GM21737 (cell line): ENCODE results near the gene LSS.
"Not testable (repeated sequence)": the region's sequence is repeated elsewhere in the genome, so short reads cannot be mapped to it uniquely, and the experiment has no call there.

ENCODE experiments used
- ATAC-seq: cut with Tn5 transposase; IDR thresholded peaks from one replicate; pipeline ENCODE4 v1.9.1; 2021; ENCODE audit warnings: mild to moderate bottlenecking, moderate library complexity; ENCODE audit not compliant: unreplicated experiment

LSS gene

DNA sequence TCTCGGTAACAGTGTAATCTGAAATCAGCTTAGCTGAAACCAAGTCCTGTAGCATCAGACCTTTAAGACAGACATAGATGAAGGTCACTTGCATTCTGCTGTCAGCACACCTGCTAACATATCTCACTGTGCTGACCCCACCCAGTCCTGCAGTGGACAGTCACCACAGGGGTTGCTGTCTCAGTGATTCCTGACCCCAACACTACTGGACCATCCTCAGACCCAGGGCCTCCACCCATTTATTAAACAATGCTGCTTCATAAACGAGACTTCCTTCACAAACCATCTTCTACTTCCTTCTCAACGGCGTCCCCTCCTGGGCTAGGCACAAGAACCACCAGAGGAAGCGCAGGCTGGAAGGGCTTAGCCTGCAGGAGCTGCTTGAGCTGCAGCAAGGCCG is 17.8 kb upstream of the LSS start:
- no peak for ATAC-seq

DNA sequence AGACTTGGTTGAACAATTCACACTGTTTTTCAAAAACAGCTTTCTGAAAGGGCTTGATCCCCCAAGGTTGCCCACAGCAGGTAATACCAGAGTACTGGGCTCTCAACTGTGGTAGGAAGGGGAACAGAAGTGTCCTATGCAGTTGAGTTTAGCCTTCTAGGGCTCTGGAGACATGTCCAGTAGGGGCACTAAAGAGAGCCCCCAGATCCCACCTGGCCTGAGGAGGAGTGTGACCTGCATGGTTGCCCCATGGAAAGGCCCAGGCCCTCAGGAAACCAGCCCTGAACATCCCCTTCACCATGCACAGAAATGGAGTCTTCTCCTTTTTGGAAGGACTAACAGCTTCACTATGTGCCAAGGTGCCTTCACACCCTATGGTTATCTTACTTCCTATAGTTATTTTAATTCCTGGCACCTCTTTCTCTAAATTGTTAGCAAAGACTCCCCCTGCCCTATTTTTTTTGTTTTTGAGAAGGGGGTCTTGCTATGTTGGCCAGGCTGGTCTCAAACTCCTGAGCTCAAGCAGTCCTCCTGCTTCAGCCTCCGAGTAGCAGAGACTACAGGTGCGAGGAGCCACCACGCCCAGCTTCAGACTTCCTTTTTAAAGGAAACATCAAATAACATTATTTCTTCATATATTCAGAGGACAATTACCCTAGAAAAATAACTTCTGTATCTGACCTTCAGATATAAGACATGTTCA is 16.8 kb upstream of the LSS start:
- no peak for ATAC-seq

GRCh38 chr21:46244602-46245001 is 16.0 kb upstream of the LSS start:
- ATAC-seq: no peak

GRCh38 chr21:46243960-46244361 is 15.4 kb upstream of the LSS start:
- ATAC-seq: no peak

DNA sequence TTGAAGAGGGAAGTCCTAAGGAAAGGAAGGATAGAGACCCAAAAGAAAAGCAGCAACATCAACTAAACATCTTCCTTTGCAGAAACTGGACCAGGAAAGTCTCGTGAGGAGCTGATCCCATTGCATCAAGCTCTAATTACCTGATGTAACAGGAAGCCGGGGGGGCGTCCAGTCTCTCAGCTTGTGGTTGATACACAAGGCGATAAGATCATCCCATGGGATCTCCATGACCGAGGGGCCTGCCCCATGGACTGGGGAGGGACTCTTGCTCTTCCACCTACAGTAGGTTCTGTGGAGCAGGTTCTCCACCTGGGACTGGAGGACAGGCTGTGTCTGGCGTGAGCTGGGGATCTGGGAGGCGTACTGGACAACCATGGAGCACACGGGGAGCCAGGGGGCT is 14.8 kb upstream of the LSS start:
- no peak for ATAC-seq

- not testable (repeated sequence) for ATAC-seq
Measured at GRCh38 chr21:46241577-46241976, 13.0 kb upstream of the LSS start.

DNA sequence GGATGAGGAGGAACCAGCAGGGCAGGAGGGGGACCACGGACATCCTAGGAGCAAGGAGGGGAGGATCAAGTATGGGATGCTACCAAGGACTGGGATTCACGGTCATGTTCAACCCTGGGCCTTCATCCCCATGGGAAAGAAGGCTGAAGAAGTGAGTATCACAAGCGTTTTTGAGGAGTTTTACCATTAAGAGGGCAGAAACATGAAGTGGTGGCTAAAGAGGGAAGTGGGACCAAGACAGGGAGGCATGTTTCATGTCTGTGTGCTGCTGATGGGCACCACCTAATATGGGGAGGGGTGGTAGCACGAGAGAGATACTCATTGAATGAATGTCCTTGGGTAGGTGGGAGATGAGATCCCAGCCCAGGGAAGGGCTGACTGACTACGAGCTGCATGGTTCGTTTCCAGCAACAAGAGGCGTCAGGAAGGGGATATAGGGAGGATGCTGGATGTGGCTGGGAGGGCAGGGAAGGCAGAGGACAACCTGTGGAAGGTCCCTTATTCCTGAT is 11.3 kb upstream of the LSS start:
- ATAC-seq: no peak

- no peak for ATAC-seq
Measured at GRCh38 chr21:46237474-46237873, 8.9 kb upstream of the LSS start.

DNA sequence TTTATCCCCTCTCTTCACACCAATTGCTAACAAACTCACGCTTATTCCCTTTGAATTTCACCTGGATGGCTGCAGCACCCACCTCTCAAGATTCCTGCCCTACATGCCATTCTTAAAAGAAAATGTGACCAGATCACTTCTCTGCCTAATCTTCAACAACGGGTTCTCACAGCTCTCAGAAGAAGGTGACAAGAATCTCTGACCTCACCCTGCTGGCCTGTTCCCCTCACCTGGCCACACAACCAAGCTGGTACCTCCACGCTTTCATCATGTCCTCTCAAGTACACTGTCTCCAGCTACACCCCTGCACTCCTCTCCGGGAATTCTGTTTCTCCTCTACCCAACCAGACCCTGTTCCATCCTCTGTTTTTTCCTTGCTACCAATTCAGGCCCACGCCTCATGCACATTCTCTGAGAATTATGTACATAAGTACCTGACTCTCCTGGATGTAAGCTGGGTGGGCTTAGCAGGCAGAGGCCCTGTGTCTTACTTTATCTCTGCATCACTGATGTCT is 5.9 kb upstream of the LSS start:
- ATAC-seq: no peak

DNA sequence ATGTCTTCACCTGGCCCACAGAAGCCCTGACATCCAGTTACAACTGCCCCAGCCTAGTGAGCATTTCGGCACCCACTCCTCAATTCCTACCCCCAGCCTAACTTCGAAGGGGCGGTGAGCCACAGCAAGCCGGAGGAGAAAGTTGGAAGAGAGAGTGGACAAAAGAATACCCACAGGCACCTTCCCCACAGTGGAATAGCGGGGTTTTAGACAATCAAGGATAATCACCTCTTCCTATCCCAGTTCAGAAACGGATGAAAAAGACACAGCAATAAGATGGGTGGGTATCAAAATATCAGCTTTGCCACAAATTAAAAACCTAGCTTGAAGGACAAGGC is 1.3 kb upstream of the LSS start:
- no peak for ATAC-seq

GRCh38 chr21:46229133-46229922 is 754 bp upstream of the LSS start:
- ATAC-seq: peak; percentile 28

DNA sequence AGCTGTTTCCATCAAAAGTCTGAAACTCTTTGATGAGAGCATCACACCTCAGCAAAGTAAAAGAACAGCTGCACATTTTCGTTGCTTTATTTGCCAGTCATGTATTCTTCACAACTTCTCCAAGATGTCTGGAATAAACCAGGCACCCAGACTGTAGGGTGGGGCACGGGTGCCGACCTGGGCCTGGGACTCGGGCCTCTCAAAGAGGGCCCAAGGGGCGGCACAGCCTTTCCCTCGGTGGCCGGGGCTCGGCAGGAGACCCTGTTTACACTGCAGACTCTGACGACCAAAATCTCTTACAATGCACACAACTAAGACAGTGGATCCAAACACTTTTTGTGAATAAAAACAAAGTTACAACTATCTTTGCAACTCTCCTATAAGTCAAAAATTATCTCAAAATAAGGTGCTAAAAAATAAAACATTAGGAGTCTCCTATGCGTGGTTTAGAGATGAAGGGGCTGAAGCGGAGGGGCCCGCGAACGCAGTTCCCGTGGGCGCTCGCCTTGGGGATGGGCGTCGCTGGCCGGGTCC is 696 bp downstream of the LSS start:
- ATAC-seq: no peak

DNA sequence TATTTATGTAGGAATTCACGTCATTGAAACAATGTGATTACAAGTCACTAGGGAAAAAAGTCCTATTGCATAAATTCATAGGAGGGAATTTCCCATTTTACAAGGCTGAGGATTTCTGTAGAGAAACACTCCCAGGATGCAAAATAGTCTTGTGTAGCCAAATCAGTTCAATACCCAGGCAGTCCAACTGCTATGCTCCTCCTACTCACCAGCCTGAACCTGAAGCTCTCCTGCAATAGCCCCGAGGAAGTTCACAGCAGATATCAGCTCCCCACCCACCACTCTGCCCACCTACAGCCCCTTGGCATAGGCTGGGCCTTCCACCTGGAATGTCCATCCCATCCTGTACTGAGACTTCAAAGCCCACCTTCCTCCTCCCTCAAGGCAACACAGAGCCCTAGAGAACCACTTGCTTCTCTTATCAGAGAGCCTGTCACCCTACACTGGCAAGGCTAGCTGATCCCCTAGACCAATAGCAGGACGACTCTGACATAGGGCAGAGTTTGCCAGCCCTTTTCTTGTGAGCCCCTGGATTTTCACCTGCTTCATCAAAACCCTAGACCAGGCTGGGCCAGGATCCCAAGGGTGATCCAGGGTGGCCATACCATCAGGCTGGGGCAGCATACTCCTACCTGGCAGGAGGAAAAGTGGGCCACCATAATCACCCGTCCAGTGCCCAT is 1.5 kb downstream of the LSS start:
- ATAC-seq: no peak

- no peak for ATAC-seq
Measured at GRCh38 chr21:46226146-46226545, 2.4 kb downstream of the LSS start.

DNA sequence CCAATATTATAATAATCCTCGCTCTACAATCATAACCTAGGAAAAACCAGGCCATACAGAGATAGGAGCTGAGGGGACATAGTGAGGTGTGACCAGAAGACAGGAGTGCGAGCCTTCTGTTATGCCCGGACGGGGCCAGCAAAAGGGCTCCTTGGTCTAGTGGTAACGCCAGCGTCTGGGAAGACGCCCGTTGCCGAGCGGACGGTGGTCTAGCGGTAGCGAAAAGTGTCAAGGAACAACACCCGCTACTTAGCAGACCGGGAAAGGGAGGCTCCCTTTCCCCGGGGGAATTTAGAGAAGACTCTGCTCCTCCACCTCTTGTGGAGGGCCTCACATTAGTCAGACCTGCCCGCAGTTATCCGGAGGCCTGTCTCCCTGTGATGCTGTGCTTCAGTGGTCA is 4.9 kb downstream of the LSS start:
- ATAC-seq: not testable (repeated sequence)

DNA sequence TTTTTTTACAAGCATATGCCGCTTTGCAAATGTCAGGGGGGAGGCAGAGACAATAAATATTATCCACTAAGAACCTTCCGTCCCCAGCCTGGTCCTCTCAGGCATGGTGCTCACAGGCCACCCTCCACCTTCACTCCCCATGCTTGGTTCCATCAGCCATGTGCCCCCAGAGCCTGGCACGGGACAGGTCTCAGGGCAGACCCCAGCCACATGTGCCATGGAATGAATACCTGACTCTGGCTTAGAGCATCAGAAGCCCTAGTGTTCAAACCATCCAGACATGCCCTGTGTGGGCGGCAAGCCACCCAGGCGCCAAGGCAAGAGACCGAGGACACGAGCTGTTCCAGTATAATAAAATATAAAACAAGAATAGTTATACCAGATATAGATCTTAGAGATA is 5.4 kb downstream of the LSS start:
- no peak for ATAC-seq

DNA sequence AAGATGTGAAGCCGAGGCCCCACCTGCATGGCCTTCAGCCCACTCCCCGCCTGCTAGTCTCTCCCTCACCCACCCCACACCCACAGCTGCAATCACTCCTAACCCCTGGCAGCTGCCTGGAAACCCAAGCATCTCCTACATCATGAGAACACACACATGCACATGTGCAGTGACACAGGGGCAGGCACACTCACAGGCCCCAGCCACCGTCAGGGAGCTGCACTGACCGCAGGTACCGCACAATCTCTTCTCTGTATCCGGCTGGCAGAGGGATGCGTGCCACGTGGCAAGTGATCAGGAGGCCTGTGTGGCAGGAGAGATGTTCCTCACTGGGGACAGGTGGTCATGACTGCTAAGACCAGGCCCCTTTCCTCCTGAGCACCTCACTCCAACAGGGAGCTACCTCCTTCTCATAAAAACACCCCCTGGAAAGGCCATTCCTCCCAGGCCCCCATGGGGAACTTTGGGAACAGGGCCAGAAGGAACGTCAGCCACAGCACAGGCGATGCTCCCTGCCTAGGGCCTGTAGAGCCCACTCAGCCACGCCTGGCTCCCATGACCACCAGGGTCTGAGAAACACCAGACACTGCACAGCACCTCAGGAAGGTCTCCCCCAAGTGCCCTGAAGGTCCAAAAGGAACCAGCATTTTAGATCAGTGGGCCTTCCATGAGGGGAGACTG is 6.0 kb downstream of the LSS start:
- no peak for ATAC-seq

DNA sequence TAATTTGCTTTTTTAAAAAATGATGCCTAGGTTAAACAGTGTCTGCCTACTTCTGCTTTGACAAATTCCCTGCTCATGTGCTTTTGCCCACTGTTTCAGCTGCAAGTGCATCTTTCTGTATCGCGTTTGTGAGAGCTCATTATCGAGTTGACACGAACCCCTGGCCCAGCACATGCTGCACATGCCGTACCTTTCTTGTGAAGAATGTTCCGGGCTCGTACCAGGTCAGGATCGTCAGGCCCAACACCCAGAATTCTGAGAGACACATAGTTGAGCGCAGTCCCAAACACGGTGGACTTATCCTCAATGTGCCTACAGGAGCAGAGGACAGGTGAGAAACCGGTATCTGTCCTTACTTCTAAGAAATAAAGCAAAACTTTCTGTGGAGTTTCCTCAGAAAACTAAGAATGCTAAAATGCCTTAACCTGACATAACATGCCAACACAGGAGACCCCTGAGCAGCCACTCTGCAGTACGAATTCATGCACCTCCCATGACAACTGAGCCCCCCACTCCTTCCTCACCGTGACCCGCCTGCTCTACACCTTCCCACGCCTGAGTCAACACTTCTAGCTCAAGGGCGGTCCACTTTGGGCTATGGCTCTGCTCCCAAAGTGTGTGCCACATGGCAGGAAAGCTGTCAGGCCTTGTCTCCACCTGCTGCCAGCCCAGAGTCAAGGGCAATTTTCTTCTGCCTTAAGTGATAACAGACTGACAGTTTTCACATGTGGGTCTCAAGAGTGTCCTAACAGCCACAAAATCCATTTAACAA is 6.7 kb downstream of the LSS start:
- no peak for ATAC-seq

DNA sequence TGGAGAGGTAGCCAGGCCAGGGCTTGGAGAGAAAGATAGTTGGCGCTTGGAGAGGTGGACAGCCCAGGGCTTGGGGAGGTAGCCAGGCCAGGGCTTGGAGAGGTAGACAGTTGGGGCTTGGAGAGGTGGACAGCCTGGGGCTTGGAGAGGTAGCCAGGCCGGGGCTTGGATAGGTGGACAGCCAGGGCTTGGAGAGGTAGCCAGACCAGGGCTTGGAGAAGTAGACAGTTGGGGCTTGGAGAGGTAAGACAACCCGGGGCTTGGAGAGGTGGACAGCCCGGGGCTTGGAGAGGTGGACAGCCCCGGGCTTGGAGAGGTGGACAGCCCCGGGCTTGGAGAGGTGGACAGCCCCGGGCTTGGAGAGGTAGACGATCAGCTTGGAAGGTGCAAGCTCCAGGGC is 7.7 kb downstream of the LSS start:
- ATAC-seq: no peak

- no peak for ATAC-seq
Measured at GRCh38 chr21:46220275-46220810, 8.2 kb downstream of the LSS start.
